Large intestine (tissue), 3 donors: ENCODE results near the gene SMPD3. TPM values are rescaled to one million over a fixed set of nuclear protein-coding genes. Genes with fewer than 3 reads are reported as not detected.

Experiments
- DNase-seq, 2 donors: peaks; one replicate each; pipeline versions ENCODE4 v3.0.0 to v3.0.0-alpha.2; 2013
- H3K27ac ChIP-seq: one replicate; pipeline ENCODE4 v1.5.1; 2013; ENCODE audit warnings: low read length
- H3K27me3 ChIP-seq: 2 replicates; pipeline ENCODE4 v1.6.1; 2013; ENCODE audit warnings: low read length; ENCODE audit not compliant: control insufficient read depth, insufficient read depth
- H3K36me3 ChIP-seq: 2 replicates; pipeline ENCODE4 v1.6.1; 2013; ENCODE audit warnings: low read length; ENCODE audit not compliant: control insufficient read depth, insufficient read depth
- H3K4me1 ChIP-seq: one replicate; pipeline ENCODE4 v1.6.1; 2013; ENCODE audit warnings: low read length; ENCODE audit not compliant: control insufficient read depth, insufficient read depth
- H3K4me3 ChIP-seq: one replicate; pipeline ENCODE4 v1.5.1; 2013; ENCODE audit warnings: low read length
- H3K9me3 ChIP-seq: one replicate; pipeline ENCODE4 v1.6.1; 2013; ENCODE audit warnings: mild to moderate bottlenecking, low read depth, low read length, moderate library complexity; ENCODE audit not compliant: control insufficient read depth
- WGBS: methylation state at CpG from one replicate; pipeline ENCODE4 v1.1.5; 2013; ENCODE audit warnings: low lambda C conversion rate; ENCODE audit not compliant: insufficient coverage; 5-methylcytosine and 5-hydroxymethylcytosine counted together
- polyA plus RNA-seq: library from polyadenylated mRNA; unstranded; fragments of 120-200 nt; gene quantifications from one replicate; pipeline ENCODE4 v1.2.1, GENCODE V29; 2013

Gene SMPD3
- polyA plus RNA-seq, 1 donor = 49.4 TPM

DNA sequence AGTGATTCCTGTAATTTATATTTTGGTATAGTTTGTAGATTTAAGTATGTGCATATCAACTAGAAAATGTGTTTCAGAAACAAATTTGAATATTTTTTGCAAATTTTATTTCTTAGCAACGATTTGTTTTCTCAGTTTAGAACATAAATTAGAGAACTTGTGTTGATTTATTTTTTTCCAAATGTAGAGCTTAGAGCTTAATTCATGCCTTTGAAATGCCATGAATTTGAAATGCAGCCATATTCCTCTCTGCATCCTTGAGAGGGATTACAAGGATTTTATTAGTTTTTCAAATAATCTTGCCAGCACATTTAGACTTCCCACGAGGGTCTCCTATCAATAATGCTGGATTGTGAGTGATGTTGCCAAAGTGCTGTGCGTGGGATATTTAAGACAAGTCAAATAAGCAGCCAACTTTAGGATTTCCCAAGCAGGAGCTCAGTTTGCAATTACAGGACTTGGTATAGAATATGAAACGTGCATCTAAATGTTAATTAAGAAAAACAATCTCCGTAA lies 6.7 kb upstream of the SMPD3 start:
- H3K4me1 ChIP-seq = peaks cover 3% of the 10 kb centered on the region
- no peak for DNase-seq
- H3K27ac ChIP-seq = no peak overlapping the region
- WGBS = 100% methylated on average over 2 of the region's 5 CpGs
- no peaks in the 10 kb centered on the region for H3K9me3 ChIP-seq
- H3K4me3 ChIP-seq = no peak overlapping the region
- H3K27me3 ChIP-seq = no peaks in the 10 kb centered on the region
- no peaks in the 10 kb centered on the region for H3K36me3 ChIP-seq

- H3K27ac ChIP-seq = no peak overlapping the region
- H3K27me3 ChIP-seq = no peaks in the 10 kb centered on the region
- no CpG with 5 or more reads among the region's 2 CpGs for WGBS
- DNase-seq = no peak
- no peaks in the 10 kb centered on the region for H3K9me3 ChIP-seq
- H3K4me3 ChIP-seq = no peak overlapping the region
- peaks cover 3% of the 10 kb centered on the region for H3K4me1 ChIP-seq
- H3K36me3 ChIP-seq = no peaks in the 10 kb centered on the region
Observed at GRCh38 chr16:68453816-68454215, 5.5 kb upstream of the SMPD3 start.

- Histone ChIP-seq H3K27ac (no peak overlapping the region), H3K36me3 (no peaks in the 10 kb centered on the region), H3K4me3 (no peak overlapping the region), H3K4me1 (peaks cover 11% of the 10 kb centered on the region), H3K9me3 (peaks cover 1% of the 10 kb centered on the region), H3K27me3 (peaks cover 3% of the 10 kb centered on the region)
- WGBS = no CpG with 5 or more reads among the region's 1 CpG
- DNase-seq = no peak
Observed at GRCh38 chr16:68452176-68452575, 3.9 kb upstream of the SMPD3 start.

DNA sequence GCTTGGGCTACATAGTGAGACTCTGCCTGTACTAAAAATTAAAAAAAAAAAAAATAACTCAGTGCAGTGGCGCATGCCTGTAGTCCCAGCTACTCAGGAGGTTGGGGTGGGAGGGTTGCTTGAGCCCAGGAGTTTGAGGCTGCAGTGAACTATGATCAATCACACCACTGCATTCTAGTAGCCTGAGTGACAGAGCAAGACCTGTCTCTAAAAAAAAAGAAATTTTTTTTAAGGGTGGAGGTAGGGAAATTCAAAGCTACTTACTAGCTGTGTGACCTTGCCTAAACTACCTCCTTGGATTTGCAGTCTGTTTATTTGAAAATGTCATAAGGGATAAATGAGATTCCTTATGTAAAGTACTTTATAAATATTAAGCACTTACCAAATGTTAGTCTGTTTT lies 3.4 kb upstream of the SMPD3 start:
- no CpG with 5 or more reads among the region's 1 CpG for WGBS
- peaks cover 6% of the 10 kb centered on the region for H3K27me3 ChIP-seq
- no peaks in the 10 kb centered on the region for H3K36me3 ChIP-seq
- no peak for DNase-seq
- no peak overlapping the region for H3K27ac ChIP-seq
- H3K4me3 ChIP-seq = no peak overlapping the region
- peaks cover 3% of the 10 kb centered on the region for H3K9me3 ChIP-seq
- H3K4me1 ChIP-seq = peaks cover 13% of the 10 kb centered on the region

DNA sequence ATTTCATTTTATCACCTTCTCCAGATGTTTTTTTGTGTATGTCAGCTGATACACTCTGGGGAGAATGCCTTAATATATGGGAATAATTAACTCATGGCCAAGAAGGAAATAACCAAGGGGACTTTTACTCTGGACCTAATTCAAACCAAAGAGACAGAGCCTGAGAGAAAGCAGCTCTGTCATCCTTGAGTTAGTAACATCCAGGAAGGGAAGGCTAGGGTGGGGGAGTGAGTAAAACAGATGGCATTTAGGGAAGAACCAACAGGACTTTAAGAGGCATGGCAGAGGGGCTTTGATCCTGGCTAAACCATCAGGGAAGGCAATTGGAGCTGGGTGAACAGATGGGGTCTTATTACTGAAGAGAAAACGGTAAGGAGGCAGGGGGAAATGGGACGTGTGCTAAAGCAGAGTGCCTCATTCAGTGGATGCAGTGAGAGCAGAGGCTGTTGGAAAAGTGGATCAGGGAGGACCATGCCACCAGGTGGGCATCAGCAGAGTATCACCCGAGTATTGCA lies 2.5 kb upstream of the SMPD3 start:
- H3K27ac ChIP-seq = no peak overlapping the region
- no CpG with 5 or more reads among the region's 3 CpGs for WGBS
- H3K4me1 ChIP-seq = peaks cover 12% of the 10 kb centered on the region
- peaks cover 14% of the 10 kb centered on the region for H3K27me3 ChIP-seq
- no peak for DNase-seq
- H3K9me3 ChIP-seq = peaks cover 3% of the 10 kb centered on the region
- H3K36me3 ChIP-seq = no peaks in the 10 kb centered on the region
- no peak overlapping the region for H3K4me3 ChIP-seq

- peaks cover 9% of the 10 kb centered on the region for H3K4me1 ChIP-seq
- H3K9me3 ChIP-seq = peaks cover 3% of the 10 kb centered on the region
- H3K27ac ChIP-seq = no peak overlapping the region
- WGBS = no CpG with 5 or more reads among the region's 36 CpGs
- DNase-seq = peak in 1 of 2 donors; percentile 16
- H3K27me3 ChIP-seq = peaks cover 14% of the 10 kb centered on the region
- H3K36me3 ChIP-seq = no peaks in the 10 kb centered on the region
- H3K4me3 ChIP-seq = peak overlapping the region; percentile 41
Observed at GRCh38 chr16:68447653-68448359, 502 bp downstream of the SMPD3 start.

DNA sequence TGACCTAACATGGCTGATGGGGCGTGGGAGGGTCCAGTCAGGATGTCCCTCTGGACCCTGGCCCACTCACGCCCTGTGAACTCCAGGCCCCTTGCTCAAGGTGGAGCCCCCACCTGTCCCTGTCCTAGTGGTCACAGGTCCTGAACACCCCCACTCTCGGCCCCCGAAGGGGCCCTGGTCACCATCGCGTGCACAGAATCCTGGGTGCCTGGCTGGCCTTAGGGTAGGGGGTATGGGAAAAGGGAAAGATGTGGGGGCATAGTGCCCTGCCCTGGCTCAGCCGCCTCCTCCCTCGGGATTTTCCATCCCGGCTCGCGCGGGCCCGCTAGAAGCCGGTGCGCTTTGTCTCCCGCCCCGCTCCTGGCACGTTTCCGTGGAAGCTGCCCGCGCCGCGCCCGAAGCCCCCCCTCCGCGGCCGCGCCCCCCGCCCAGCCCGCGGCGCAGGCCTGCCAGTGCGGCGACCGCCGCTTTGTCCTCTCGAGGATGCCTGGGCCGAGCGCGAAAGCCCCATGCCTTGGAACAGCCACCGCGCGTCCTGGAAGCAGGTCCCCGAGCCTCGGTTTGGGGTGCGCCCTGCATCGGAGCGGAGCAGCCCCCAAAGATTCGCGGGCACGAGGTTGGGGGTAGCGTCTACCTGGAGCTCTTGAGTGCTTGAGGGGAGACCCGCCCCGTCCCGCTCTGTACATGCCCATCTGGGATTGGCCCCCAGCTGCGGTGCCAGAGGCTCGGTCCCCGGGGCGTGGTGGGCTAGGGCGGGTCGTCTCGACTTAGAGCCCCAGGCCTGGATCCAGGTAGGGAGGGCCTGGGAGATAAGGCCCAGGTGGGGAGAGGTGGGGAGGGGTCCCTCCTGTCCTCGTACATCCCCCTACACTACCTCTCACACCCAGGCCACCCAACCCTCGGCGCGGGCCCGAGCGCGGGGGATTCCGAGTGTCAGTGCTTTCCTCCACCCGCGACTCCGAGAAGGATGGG lies 1.3 kb downstream of the SMPD3 start:
- Histone ChIP-seq H3K36me3 (no peaks in the 10 kb centered on the region), H3K27me3 (peaks cover 17% of the 10 kb centered on the region), H3K27ac (no peak overlapping the region), H3K4me3 (peak overlapping the region; percentile 41), H3K9me3 (peaks cover 3% of the 10 kb centered on the region), H3K4me1 (peaks cover 9% of the 10 kb centered on the region)
- no peak for DNase-seq
- no CpG with 5 or more reads among the region's 73 CpGs for WGBS

- no peak overlapping the region for H3K4me3 ChIP-seq
- H3K4me1 ChIP-seq = peaks cover 9% of the 10 kb centered on the region
- H3K36me3 ChIP-seq = no peaks in the 10 kb centered on the region
- H3K9me3 ChIP-seq = peaks cover 3% of the 10 kb centered on the region
- peak; percentile 40 for DNase-seq
- H3K27me3 ChIP-seq = peaks cover 17% of the 10 kb centered on the region
- no peak overlapping the region for H3K27ac ChIP-seq
- WGBS = no CpG with 5 or more reads among the region's 1 CpG
Observed at GRCh38 chr16:68445458-68445857, 2.9 kb downstream of the SMPD3 start.

GRCh38 chr16:68444056-68444657 lies 4.2 kb downstream of the SMPD3 start:
- peaks cover 9% of the 10 kb centered on the region for H3K4me1 ChIP-seq
- DNase-seq = peak in 1 of 2 donors; percentile 52
- H3K27me3 ChIP-seq = peaks cover 17% of the 10 kb centered on the region
- no peak overlapping the region for H3K4me3 ChIP-seq
- WGBS = no CpG with 5 or more reads among the region's 3 CpGs
- H3K9me3 ChIP-seq = peaks cover 3% of the 10 kb centered on the region
- H3K36me3 ChIP-seq = no peaks in the 10 kb centered on the region
- no peak overlapping the region for H3K27ac ChIP-seq

- WGBS = no CpG with 5 or more reads among the region's 4 CpGs
Observed at GRCh38 chr16:68436581-68436980, 11.7 kb downstream of the SMPD3 start.

More at GRCh38 chr16:68436581-68436980, 11.7 kb downstream of the SMPD3 start:
- no peaks in the 10 kb centered on the region for H3K9me3 ChIP-seq
- no peak for DNase-seq
- peaks cover 5% of the 10 kb centered on the region for H3K4me1 ChIP-seq
- H3K27ac ChIP-seq = no peak overlapping the region
- H3K4me3 ChIP-seq = no peak overlapping the region
- H3K36me3 ChIP-seq = no peaks in the 10 kb centered on the region
- peaks cover 10% of the 10 kb centered on the region for H3K27me3 ChIP-seq
